ENCODE measurements around the gene MPHOSPH10.
"Not testable (repeated sequence)": the region's sequence is repeated elsewhere in the genome, so short reads cannot be mapped to it uniquely, and the experiment has no call there.

Gene MPHOSPH10, protein sequence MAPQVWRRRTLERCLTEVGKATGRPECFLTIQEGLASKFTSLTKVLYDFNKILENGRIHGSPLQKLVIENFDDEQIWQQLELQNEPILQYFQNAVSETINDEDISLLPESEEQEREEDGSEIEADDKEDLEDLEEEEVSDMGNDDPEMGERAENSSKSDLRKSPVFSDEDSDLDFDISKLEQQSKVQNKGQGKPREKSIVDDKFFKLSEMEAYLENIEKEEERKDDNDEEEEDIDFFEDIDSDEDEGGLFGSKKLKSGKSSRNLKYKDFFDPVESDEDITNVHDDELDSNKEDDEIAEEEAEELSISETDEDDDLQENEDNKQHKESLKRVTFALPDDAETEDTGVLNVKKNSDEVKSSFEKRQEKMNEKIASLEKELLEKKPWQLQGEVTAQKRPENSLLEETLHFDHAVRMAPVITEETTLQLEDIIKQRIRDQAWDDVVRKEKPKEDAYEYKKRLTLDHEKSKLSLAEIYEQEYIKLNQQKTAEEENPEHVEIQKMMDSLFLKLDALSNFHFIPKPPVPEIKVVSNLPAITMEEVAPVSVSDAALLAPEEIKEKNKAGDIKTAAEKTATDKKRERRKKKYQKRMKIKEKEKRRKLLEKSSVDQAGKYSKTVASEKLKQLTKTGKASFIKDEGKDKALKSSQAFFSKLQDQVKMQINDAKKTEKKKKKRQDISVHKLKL

DNA sequence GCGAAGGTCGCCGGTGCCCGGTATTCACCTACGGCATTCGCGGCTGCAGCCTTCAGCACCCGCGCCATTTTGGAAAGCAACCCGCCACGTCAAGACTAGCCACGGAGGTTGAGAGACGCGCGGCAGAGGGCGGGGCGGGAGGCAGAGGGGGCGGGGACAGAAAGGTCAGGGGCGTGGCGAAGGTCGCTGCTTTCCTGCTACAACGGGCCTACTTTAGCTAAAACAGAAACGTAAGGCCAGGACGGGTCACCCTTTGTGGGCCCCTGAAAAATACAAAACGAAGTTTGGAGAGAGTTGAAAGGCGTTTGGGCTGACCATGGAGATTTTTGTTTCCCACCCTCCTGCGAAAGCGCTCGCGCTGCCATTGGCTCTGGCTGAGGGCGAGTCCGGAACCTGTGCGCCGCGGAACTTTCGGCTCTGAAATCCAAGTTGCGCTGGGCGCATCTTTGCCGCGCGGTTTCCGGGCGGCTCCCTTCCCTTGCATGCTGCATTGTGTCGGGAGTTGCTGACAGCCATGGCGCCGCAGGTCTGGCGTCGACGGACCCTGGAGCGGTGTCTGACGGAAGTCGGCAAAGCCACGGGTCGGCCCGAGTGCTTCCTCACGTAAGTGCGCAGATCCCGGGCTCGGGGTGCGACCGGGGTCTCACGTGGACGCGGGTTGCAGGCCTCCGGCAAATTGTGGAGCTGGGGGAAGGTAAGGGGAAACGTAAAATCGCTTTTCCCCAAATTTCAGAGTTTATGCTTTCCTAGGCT is at the start of gene MPHOSPH10, which contains the start of gene MCEE:
Gene MPHOSPH10 (plus strand): TSS at position 483 of the 753 bp plus-strand sequence. CDS start 32 bp downstream, at position 515.
Gene MCEE (minus strand): TSS at position 78 of the 753 bp plus-strand sequence. CDS start 10 bp downstream, at position 68.
- peak; percentile 86 for DNase-seq

DNA sequence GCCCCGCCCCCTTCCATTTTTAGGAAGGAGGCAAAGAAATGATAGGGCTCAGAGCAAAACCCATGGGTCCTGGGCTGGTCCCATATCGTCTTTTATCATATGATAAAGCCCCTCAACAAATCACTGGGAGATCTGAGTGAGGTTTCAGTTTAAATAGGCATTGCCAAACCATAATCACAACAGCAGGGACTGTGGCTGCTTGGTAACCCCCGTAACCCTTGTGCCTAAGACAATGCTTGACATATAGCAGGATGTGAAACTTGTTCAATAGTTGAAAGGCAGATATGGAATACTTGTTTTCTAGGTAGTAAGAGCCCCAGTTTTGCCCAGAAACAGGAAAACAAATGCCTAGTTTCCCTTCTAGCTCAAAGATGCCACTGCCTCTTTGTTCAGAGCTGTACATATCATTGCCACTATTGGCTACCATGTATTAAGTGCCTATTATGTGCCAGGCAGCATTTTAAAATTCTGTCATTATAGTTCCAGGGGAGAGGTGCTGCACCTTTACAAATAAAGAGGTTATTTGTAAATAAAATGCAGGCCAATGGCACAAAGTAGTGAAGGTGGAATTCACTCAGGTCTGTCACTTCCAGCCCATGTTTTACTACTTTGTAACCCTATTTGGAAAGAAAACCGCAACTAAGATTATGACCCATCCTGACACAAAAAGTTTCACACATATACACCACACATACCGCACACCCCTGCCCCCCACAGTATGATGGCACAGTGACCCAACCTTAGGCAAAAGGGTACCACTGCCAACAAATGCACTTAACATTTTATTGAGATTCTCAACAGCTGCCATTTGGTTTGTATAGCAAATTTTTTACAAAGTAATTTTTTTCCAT is 47.8 kb upstream of the MPHOSPH10 start:
- no peak for DNase-seq

DNA sequence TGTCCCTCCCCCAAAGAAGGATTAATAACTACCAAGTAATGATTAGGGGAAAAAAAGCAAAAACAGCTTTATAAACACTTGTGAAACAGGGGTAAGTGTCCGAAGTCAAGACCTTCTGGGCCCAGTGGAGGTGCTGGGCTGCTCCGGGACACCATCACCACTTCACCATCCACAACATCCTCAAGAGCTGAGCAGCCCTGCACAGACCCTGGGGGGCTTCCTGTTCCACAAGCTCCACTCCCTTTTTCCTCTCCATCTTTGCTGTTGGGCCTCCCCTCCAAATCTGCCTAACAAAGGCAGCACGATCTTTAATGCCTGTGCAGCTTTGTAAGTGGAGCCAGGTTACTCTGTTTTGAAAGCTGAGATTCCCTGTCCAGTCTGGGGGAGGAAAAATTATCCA is 47.1 kb upstream of the MPHOSPH10 start:
- not testable (repeated sequence) for DNase-seq

DNA sequence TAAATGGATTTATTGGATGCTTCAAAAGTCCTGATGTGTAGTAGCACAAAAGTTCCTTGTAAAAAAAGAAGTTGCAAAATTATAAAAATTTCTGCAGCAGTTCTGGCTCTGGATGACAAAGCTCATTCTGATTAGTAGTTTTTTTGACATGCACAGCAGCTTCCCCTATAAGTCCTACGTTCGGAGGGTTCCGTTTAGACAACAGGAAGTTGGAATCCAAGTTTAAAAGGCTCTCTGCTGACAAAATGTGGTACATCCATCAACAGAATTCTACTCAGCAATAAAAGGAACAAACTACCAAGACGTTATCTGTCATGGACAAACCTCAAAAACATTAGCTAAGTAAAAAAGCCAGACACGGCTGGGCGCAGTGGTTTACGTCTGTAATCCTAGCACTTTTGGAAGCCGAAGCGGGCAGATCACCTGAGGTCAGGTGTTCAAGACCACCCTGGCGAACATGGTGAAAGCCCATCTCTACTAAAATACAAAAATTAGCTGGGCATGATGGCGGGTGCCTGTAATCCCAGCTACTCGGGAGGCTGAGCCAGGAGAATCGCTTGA is 46.6 kb upstream of the MPHOSPH10 start:
- DNase-seq, result not testable (repeated sequence)

DNA sequence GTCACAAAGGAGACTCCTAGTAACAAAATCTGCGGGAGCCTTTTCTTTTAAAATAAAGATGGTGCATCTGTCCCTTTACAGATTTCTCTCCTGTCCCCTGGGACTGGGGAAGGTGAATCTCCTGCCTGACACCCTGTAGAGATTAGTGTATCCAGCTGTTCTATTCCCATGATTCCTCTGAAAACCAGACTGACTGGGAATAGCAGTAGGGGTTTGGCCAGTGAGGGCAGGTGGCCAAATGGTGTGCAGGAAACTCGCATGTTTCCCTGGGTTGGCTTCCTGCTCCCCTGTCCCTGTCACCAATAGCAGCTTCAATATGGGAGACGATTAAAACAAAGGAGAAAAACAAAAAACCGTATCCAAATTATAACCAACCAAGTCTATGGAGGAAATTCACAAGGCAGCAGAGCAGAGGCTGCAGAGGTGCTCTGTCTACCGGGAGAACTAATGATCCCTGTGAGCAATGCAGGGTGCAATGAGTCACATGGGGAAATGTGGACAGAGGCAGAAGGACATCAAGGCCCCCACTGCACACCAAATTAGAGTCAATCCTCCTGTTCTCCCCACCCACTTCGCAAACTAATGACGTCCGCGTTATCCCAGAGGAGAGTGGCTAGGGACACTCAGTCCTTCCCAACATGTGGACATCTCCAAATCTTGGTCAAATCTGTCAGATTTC is 45.0 kb upstream of the MPHOSPH10 start:
- not testable (repeated sequence) for DNase-seq

DNA sequence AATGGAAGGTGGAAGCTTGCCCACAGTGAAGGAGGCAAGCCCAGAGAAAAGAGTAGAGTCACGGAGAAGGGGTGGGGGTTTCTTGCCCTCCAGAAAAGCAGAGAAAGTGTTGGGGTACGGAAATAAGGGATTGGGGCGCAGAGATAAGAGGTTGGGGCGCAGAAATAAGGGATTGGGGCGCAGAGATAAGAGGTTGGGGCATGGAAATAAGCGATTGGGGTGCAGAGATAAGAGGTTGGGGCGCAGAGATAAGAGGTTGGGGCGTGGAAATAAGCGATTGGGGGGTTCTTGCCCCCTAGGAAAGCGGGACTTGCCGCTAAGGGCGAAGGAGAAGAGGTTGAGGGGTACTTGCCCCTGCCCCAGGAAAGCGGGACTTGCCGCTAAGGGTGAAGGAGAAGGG is 41.0 kb upstream of the MPHOSPH10 start:
- DNase-seq, result not testable (repeated sequence)

DNA sequence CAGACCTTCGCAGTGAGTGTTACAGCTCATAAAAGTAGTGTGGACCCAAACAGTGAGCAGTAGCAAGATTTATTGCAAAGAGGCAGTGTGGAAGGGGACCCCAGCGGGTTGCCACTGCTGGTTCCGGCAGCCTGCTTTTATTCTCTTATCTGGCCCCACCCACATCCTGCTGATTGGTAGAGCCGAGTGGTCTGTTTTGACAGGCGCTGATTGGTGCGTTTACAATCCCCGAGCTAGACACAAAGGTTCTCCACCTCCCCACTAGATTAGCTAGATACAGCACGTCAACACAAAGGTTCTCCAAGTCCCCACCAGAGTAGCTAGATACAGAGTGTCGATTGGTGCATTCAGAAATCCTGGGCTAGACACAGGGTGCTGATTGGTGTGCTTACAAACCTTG is 38.6 kb upstream of the MPHOSPH10 start:
- DNase-seq, result not testable (repeated sequence)

DNA sequence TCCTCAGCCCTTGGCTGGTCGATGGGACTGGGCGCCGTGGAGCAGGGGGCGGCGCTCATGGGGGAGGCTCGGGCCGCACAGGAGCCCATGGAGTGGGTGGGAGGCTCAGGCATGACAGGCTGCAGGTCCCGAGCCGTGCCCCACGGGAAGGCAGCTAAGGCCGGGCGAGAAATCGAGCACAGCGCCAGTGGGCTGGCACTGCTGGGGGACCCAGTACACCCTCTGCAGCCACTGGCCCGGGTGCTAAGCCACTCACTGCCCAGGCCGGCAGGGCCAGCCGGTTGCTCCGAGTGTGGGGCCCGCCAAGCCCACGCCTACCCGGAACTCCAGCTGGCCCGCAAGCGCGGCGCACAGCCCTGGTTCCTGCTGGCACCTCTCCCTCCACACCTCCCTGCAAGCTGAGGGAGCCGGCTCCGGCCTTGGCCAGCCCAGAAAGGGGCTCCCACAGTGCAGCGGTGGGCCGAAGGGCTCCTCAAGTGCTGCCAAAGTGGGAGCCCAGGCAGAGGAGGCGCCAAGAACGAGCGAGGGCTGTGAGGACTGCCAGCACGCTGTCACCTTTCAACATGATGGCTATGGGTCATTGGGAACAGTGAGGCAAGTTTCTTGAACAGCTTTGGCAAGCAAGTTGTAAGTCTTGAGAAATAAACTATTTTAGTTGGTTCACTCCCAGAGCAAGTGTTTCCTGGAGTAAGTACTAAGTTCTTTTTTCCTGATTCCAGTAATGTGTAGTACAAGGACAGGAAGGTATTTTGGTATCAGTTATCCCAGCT is 37.8 kb upstream of the MPHOSPH10 start:
- DNase-seq, result not testable (repeated sequence)

DNA sequence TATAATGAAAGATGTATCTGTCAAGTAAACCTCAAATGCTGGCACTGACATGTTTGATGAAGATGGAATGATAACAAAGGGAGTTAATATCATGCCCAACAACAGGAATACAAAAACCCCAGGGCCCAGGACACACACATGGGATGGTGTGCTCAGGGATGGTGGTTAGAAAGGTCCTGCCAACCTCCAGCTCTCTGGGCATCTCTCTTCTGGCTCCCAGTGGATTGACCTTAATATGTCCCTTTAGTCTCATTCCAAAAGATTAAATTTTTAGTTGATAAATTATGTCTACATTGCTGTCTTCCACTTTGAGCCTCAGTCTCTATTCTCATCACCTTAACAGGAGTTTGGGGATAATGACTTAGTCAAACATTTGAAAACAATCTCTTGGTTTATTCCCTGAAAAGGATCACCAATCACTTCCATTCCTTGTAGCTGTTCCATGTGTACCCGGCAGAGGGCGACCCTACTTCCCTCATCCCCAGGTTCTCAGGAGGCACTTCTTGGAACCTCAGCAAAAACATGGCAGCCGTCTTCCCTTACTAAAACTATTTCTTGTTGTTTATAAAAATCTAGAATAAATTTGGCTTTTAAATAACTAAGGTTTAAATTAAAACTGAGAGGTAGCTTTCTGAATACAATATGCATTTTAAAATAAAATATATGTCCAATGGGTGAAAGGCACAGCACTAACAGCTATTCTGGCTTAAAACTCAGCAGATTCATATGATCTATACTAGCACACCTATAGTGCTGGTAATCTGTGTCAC is 30.1 kb upstream of the MPHOSPH10 start:
- DNase-seq, result peak; percentile 35

DNA sequence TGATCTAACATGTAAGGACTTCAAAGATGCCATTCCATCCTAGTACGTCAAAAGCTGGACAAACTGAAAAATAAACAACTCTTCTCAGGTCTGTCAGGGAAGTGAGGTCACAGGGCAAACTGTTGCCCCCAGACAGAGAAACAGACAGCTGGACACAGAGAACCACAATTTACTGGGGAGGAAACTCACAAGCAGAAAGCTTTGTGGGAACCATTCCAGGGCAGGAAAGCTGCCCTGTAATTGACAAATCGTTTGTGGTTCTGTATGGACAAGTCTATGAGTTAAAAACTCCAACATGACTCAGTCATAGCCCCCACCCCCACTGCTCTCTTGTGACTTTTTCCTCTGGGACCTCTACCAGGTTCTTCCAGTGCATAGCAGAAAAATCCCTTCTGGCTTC is 28.8 kb upstream of the MPHOSPH10 start:
- DNase-seq, result no peak

DNA sequence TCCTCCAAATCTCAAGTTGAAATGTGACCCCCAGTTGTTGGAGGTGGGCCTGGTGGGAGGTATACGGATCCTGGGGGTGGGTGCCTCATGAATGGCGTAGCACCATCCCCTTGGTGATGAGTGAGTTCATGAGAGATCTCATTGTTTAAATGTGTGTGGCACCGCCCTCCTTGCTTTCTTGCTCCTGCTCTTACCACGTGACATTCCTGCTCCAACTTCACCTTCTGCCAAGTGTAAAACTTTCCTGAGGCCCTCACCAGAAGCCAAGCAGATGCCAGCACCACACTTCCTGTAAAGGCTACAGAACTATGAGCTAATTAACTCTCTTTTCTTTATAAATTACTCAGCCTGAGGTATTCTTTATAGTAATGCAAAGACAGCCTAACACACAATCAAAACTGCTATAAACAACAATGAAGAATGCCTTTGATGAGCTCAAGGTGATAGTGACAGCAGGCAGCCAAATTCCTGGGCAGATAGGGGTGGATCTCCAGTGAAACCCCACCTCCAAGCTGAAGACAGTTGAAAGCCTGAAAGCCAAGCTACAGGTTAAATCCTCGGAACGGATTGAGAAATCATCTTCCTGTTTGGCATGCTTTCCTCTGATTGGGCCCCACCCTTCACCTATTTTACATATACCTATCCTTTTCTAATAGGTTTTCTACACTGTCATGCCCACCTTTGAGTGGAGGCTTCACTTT is 27.3 kb upstream of the MPHOSPH10 start:
- DNase-seq, result no peak

DNA sequence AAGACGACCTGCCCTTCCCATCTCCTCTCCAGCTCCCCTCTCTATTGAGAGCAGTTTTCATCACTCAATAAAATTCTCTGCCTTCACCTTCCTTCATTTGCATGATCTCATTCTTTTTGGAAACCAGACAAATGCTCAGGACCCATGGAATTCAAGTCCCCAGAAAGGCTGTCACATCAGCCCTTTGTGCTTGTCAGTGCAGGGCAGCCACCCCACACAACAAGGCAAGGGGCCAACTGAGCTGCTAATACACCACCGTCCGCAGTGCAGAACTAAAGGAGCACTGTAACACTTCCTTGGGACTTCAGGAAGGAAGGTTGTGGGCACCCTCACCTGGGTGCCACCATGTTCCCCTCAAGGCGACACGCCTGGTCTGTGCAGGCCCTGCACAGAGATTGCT is 26.6 kb upstream of the MPHOSPH10 start:
- DNase-seq, result no peak

DNA sequence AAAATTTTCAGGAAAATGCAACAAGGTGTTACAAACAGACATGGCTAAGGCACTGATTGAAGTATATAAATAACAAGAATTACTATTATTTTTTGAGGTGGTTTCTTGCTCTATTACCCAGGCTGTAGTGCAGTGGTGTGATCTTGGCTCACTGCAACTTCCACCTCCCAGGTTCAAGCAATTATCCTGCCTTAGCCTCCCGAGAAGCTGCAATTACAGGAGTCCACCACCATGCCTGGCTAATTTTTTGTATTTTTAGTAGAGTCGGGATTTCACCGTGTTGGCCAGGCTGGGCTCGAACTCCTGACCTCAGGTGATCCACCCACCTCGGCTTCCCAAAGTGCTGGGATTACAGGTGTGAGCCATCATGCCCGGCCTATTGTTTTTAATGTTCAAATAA is 24.0 kb upstream of the MPHOSPH10 start:
- not testable (repeated sequence) for DNase-seq

DNA sequence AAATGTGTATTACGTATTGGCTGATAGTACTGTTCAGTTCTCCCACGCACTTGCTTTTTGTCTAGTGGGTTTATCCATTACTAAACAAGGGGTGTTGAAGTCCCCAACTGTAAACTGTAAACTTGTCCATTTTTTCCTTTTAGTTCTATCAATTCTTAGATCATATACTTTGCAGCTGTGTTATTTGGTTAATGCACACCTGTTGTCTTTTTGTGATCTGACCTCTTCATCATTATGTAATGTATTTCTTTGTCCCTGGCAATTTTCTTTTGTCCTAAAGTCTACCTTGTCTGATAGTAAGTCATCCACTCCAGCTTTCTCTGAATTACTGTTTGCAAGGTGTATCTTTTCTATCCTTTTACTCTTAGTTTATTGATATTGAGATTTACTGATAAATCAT is 22.3 kb upstream of the MPHOSPH10 start:
- no peak for DNase-seq

DNA sequence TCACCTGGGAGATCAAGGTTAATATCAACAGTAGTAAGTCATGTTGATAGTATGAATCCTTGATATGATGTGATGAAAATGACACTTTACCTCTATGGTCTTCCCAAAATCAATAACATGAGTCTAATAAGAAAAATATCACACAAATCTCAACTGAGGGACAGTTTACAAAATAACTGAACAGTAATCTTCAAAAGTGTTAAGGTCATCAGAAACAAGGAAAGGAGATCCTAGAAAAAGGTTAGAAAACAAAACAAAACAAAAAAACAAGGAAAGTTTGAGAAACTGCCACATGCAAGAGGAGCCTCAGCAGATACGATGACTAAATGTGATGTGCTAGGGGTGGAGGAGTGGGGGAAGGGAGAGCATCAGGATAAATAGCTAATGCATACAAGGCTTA is 16.6 kb upstream of the MPHOSPH10 start:
- DNase-seq, result no peak

DNA sequence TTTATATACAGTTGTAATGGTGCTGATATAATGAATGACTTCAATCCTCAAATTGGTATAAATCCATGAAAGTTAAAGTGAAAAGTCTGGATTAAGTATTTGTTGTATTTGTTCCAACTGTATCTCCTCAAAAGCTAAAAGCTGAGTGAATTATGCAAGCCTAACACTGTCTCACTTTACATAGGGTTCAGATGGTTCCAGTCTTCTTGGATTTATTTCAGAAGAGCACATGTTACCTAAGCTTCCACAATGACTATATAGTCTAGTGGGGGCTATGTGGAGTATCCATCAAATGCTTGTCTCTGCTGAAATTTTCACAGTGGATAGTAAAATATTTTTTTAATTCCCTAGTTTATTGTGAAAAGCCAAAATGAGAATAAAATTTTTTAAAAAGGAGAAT is 13.4 kb upstream of the MPHOSPH10 start:
- DNase-seq, result no peak

DNA sequence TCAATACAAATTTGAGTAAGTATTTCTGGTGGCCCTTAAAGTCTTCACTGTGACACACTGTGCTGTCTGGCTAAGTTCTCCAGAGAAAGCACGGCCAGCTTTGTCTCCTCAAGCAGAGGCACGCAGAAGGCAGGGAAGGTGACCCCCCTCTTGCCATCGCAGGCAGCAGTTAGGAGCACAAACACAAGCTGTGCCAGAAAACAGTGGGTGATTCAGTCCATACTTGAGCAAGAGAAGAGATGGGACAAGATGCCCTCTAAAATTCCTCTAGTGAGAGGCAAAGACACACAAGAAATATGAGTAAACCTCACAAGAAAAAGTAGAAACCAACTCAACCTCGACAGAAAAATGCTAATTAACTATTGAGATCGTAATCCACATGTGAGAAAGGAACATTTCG is 10.2 kb upstream of the MPHOSPH10 start:
- DNase-seq, result no peak

DNA sequence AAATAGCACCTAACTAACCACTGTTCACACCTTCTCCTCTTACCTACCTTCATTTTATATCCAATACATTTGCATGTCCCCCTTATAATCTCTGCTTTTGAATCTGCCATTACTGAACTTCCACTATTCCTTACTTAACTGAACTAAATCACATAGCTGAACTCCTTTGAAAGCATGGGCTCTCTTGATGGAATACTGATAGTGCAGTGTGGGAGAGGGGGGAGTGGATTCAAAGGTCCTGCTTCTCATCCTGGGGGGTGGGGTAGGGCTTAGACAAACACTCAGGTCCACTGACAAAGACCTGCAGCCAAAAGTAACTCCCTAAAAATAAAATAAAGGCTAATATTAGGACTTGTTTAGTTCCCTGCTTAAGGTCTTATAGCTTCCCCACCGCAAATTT is 9.0 kb upstream of the MPHOSPH10 start:
- no peak for DNase-seq

Measured in NCI-H2029 treated with DMSO at 0.1 percent for 48 hours (cell line).